WTC11 (cell line): Measurements from ENCODE around the gene EOMES.

Experiments used
- FOXJ3 ChIP-seq: sonication (generic); formaldehyde crosslinking; IDR thresholded peaks from 2 replicates; pipeline ENCODE4 v1.9.0; 2021; ENCODE audit warnings: missing genetic modification reagents, mild to moderate bottlenecking, borderline replicate concordance
- NR1H2 ChIP-seq: sonication (generic); formaldehyde crosslinking; IDR thresholded peaks from 2 replicates; pipeline ENCODE4 v1.9.0; 2021; ENCODE audit warnings: mild to moderate bottlenecking, moderate library complexity, missing genetic modification reagents
- ZNF232 ChIP-seq: sonication (generic); formaldehyde crosslinking; IDR thresholded peaks from 2 replicates; pipeline ENCODE4 v1.8.0; 2022; ENCODE audit warnings: mild to moderate bottlenecking, missing genetic modification reagents
- TF ChIP-seq, protein P1 (sequence below): fragments of 200-600 bp; IDR thresholded peaks from 2 replicates; pipeline ENCODE4 v1.8.0; 2022; ENCODE audit warnings: antibody characterized with exemption
- TF ChIP-seq, protein P2 (sequence below): sonication (generic); formaldehyde crosslinking; IDR thresholded peaks from 2 replicates; pipeline ENCODE4 v1.8.1; 2022; ENCODE audit warnings: mild to moderate bottlenecking, moderate library complexity, missing genetic modification reagents
- TF ChIP-seq, protein P3 (sequence below): sonication (generic); formaldehyde crosslinking; IDR thresholded peaks from 2 replicates; pipeline ENCODE4 v1.8.1; 2022; ENCODE audit warnings: low read depth, mild to moderate bottlenecking, moderate library complexity, missing genetic modification reagents, borderline replicate concordance

DNA sequence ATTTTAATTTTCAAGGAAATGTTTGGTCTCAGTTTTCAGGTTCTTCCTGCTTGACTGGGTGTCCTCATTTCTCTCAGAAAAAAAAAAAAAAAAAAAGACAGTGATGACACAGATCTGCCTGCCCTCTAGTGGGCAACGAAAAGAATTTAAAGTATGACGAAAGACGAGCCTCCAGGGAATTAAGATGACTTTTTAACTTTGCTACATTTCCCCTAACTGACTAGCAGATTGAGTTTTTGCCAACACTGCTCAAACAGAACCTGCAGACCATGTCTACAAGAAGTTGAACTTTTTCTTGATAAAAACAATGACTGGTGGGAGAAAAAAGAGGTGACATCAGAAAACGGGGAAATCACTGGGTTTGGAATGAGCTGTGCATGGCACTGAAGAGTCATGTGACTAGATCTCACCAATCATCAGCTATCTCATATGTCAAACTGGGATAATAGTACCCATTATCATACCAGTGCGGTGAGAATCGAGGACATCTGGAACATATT lies 40.8 kb downstream of the EOMES start:
- TF ChIP-seq FOXJ3 (CRISPR knock-in tag) (no peak), ZNF232 (CRISPR knock-in tag) (no peak), NR1H2 (CRISPR knock-in tag) (no peak)
- TF ChIP-seq, protein P1, sequence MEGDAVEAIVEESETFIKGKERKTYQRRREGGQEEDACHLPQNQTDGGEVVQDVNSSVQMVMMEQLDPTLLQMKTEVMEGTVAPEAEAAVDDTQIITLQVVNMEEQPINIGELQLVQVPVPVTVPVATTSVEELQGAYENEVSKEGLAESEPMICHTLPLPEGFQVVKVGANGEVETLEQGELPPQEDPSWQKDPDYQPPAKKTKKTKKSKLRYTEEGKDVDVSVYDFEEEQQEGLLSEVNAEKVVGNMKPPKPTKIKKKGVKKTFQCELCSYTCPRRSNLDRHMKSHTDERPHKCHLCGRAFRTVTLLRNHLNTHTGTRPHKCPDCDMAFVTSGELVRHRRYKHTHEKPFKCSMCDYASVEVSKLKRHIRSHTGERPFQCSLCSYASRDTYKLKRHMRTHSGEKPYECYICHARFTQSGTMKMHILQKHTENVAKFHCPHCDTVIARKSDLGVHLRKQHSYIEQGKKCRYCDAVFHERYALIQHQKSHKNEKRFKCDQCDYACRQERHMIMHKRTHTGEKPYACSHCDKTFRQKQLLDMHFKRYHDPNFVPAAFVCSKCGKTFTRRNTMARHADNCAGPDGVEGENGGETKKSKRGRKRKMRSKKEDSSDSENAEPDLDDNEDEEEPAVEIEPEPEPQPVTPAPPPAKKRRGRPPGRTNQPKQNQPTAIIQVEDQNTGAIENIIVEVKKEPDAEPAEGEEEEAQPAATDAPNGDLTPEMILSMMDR = peak; percentile 60
- TF ChIP-seq, protein P2, sequence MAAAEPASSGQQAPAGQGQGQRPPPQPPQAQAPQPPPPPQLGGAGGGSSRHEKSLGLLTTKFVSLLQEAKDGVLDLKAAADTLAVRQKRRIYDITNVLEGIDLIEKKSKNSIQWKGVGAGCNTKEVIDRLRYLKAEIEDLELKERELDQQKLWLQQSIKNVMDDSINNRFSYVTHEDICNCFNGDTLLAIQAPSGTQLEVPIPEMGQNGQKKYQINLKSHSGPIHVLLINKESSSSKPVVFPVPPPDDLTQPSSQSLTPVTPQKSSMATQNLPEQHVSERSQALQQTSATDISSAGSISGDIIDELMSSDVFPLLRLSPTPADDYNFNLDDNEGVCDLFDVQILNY (CRISPR knock-in tag) = no peak
- TF ChIP-seq, protein P3, sequence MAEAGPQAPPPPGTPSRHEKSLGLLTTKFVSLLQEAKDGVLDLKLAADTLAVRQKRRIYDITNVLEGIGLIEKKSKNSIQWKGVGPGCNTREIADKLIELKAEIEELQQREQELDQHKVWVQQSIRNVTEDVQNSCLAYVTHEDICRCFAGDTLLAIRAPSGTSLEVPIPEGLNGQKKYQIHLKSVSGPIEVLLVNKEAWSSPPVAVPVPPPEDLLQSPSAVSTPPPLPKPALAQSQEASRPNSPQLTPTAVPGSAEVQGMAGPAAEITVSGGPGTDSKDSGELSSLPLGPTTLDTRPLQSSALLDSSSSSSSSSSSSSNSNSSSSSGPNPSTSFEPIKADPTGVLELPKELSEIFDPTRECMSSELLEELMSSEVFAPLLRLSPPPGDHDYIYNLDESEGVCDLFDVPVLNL (CRISPR knock-in tag) = no peak
